Measurements from ENCODE around the gene TGM4.

The TGM4 gene

GRCh38 chr3:44958386-44958785 is 84.0 kb downstream of the TGM4 start:
- DNase-seq, result no peak

- no peak for DNase-seq
Measured at GRCh38 chr3:44960387-44961026, 86.1 kb downstream of the TGM4 start.

GRCh38 chr3:44961888-44962287 is 87.5 kb downstream of the TGM4 start:
- DNase-seq, result no peak

- DNase-seq, result no peak
Measured at GRCh38 chr3:44962621-44963393, 88.4 kb downstream of the TGM4 start.

GRCh38 chr3:44963571-44964325 is 89.3 kb downstream of the TGM4 start:
- DNase-seq, result no peak

Data from NCI-H1092 (cell line).